ENCODE results near the gene KRT35. TPM values are rescaled to one million over a fixed set of nuclear protein-coding genes. Genes with fewer than 3 reads are reported as not detected.
A peak's percentile ranks its signal among the peaks of the same experiment; 100 is the strongest.

Gene KRT35
- total RNA-seq, 2 experiments from 2014 or later = not detected

GRCh38 chr17:41449008-41449407 is 31.9 kb downstream of the KRT35 start:
- Mint-ChIP-seq H3K27me3 (peaks cover 2% of the 10 kb centered on the region), H3K36me3 (ENCODE audit: low read depth) (no peaks in the 10 kb centered on the region), H3K27ac (no peak overlapping the region), H3K9me3 (ENCODE audit: low read depth) (no peaks in the 10 kb centered on the region), H3K4me3 (no peak overlapping the region), H3K4me1 (no peaks in the 10 kb centered on the region)
- ChIA-PET POLR2A (no interaction called here), CTCF (interaction anchor here (0.6 to 1.2 kb wide), 2 partner anchors 9 to 959 kb away, joined by 3 to 7 read pairs; no protein-coding TSS in a partner anchor)
- intact Hi-C loops (cut with DNase I, micrococcal nuclease) = no loop called here
- ATAC-seq (no peak), DNase-seq (no peak)

- Mint-ChIP-seq H3K9me3 (ENCODE audit: low read depth) (no peaks in the 10 kb centered on the region), H3K27me3 (peaks cover 3% of the 10 kb centered on the region), H3K4me1 (no peaks in the 10 kb centered on the region), H3K36me3 (ENCODE audit: low read depth) (no peaks in the 10 kb centered on the region), H3K4me3 (no peak overlapping the region), H3K27ac (no peak overlapping the region)
- ChIA-PET CTCF (interaction anchor here (0.6 to 1.2 kb wide), 3 partner anchors 9 to 959 kb away, joined by 3 to 7 read pairs (median 3); no protein-coding TSS in a partner anchor), POLR2A (no interaction called here)
- no peak for ATAC-seq
- no peak for DNase-seq
- intact Hi-C loops (cut with DNase I, micrococcal nuclease) = no loop called here
Observed at GRCh38 chr17:41448506-41448905, 32.4 kb downstream of the KRT35 start.

GRCh38 chr17:41446806-41447205 is 34.1 kb downstream of the KRT35 start:
- H3K27me3 Mint-ChIP-seq = peaks cover 5% of the 10 kb centered on the region
- no peak overlapping the region for H3K4me3 Mint-ChIP-seq
- ChIA-PET CTCF (interaction anchor here (1.1 kb wide), 1 partner anchor 14 kb away, joined by 3 read pairs; no protein-coding TSS in a partner anchor), POLR2A (no interaction called here)
- no peak overlapping the region for H3K27ac Mint-ChIP-seq
- H3K4me1 Mint-ChIP-seq = no peaks in the 10 kb centered on the region
- no peaks in the 10 kb centered on the region for H3K9me3 Mint-ChIP-seq (ENCODE audit: low read depth)
- DNase-seq (no peak), ATAC-seq (no peak)
- intact Hi-C loops (cut with DNase I, micrococcal nuclease) = no loop called here
- H3K36me3 Mint-ChIP-seq (ENCODE audit: low read depth) = no peaks in the 10 kb centered on the region

GRCh38 chr17:41444640-41445039 is 36.3 kb downstream of the KRT35 start:
- DNase-seq (no peak), ATAC-seq (no peak)
- Mint-ChIP-seq H3K9me3 (ENCODE audit: low read depth) (no peaks in the 10 kb centered on the region), H3K36me3 (ENCODE audit: low read depth) (no peaks in the 10 kb centered on the region), H3K27me3 (peaks cover 5% of the 10 kb centered on the region), H3K4me1 (no peaks in the 10 kb centered on the region), H3K27ac (no peak overlapping the region), H3K4me3 (no peak overlapping the region)
- POLR2A ChIA-PET = no interaction called here
- CTCF ChIA-PET = interaction anchor here (1.5 kb wide), 1 partner anchor 105 kb away, joined by 5 read pairs; no protein-coding TSS in a partner anchor
- intact Hi-C loops (cut with DNase I, micrococcal nuclease) = no loop called here

GRCh38 chr17:41444186-41444585 is 36.8 kb downstream of the KRT35 start:
- CTCF ChIA-PET = interaction anchor here (1.5 kb wide), 1 partner anchor 105 kb away, joined by 5 read pairs; no protein-coding TSS in a partner anchor

GRCh38 chr17:41442739-41443138 is 38.2 kb downstream of the KRT35 start:
- DNase-seq = no peak
- intact Hi-C loops (cut with DNase I, micrococcal nuclease) = no loop called here
- Mint-ChIP-seq H3K9me3 (ENCODE audit: low read depth) (no peaks in the 10 kb centered on the region), H3K4me1 (no peaks in the 10 kb centered on the region), H3K36me3 (ENCODE audit: low read depth) (no peaks in the 10 kb centered on the region), H3K27me3 (peaks cover 5% of the 10 kb centered on the region), H3K27ac (no peak overlapping the region), H3K4me3 (no peak overlapping the region)
- CTCF ChIA-PET = no interaction called here
- POLR2A ChIA-PET = no interaction called here
- no peak for ATAC-seq

More at GRCh38 chr17:41444186-41444585, 36.8 kb downstream of the KRT35 start:
- POLR2A ChIA-PET = no interaction called here
- H3K27ac Mint-ChIP-seq = no peak overlapping the region
- no peaks in the 10 kb centered on the region for H3K4me1 Mint-ChIP-seq
- intact Hi-C loops (cut with DNase I, micrococcal nuclease) = no loop called here
- ATAC-seq (peak; percentile 16), DNase-seq (no peak)
- H3K36me3 Mint-ChIP-seq (ENCODE audit: low read depth) = no peaks in the 10 kb centered on the region
- no peaks in the 10 kb centered on the region for H3K9me3 Mint-ChIP-seq (ENCODE audit: low read depth)
- H3K4me3 Mint-ChIP-seq = no peak overlapping the region
- peaks cover 5% of the 10 kb centered on the region for H3K27me3 Mint-ChIP-seq

GRCh38 chr17:41440531-41441033 is 40.4 kb downstream of the KRT35 start, which contains the start of gene KRT38:
Gene KRT38 (minus strand): TSS chr17:41440983. CDS start chr17:41440921, 62 bp downstream.
- Mint-ChIP-seq H3K4me1 (no peaks in the 10 kb centered on the region), H3K27ac (no peak within 1 kb of the TSS), H3K9me3 (ENCODE audit: low read depth) (no peaks in the 10 kb centered on the region), H3K36me3 (ENCODE audit: low read depth) (no peaks in the 10 kb centered on the region), H3K27me3 (peaks cover 5% of the 10 kb centered on the region), H3K4me3 (no peak within 1 kb of the TSS)
- ChIA-PET CTCF (interaction anchor here (1.0 kb wide), 1 partner anchor 208 kb away, joined by 3 read pairs; no protein-coding TSS in a partner anchor), POLR2A (no interaction called here)
- intact Hi-C loops (cut with DNase I, micrococcal nuclease) = no loop called here
- ATAC-seq = no peak
- DNase-seq = no peak

- DNase-seq (no peak), ATAC-seq (no peak)
- Mint-ChIP-seq H3K9me3 (ENCODE audit: low read depth) (no peaks in the 10 kb centered on the region), H3K36me3 (ENCODE audit: low read depth) (no peaks in the 10 kb centered on the region), H3K4me3 (no peak overlapping the region), H3K27ac (no peak overlapping the region), H3K4me1 (no peaks in the 10 kb centered on the region), H3K27me3 (peaks cover 4% of the 10 kb centered on the region)
- ChIA-PET POLR2A (no interaction called here), CTCF (interaction anchor here (1.0 kb wide), 1 partner anchor 209 kb away, joined by 3 read pairs; no protein-coding TSS in a partner anchor)
- intact Hi-C loops (cut with DNase I, micrococcal nuclease) = no loop called here
Observed at GRCh38 chr17:41439375-41439774, 41.6 kb downstream of the KRT35 start.

GRCh38 chr17:41437769-41438168 is 43.2 kb downstream of the KRT35 start:
- intact Hi-C loops (cut with DNase I, micrococcal nuclease) = no loop called here
- no peak for DNase-seq
- Mint-ChIP-seq H3K27ac (no peak overlapping the region), H3K4me3 (no peak overlapping the region), H3K9me3 (ENCODE audit: low read depth) (no peaks in the 10 kb centered on the region), H3K27me3 (peaks cover 2% of the 10 kb centered on the region), H3K4me1 (no peaks in the 10 kb centered on the region), H3K36me3 (ENCODE audit: low read depth) (no peaks in the 10 kb centered on the region)
- no peak for ATAC-seq
- POLR2A ChIA-PET = no interaction called here
- CTCF ChIA-PET = no interaction called here

GRCh38 chr17:41437254-41437653 is 43.7 kb downstream of the KRT35 start:
- Mint-ChIP-seq H3K4me3 (no peak overlapping the region), H3K36me3 (ENCODE audit: low read depth) (no peaks in the 10 kb centered on the region), H3K27me3 (peaks cover 2% of the 10 kb centered on the region), H3K4me1 (no peaks in the 10 kb centered on the region), H3K9me3 (ENCODE audit: low read depth) (no peaks in the 10 kb centered on the region), H3K27ac (no peak overlapping the region)
- intact Hi-C loops (cut with DNase I, micrococcal nuclease) = no loop called here
- ATAC-seq = no peak
- no peak for DNase-seq
- ChIA-PET POLR2A (no interaction called here), CTCF (no interaction called here)

- ATAC-seq = no peak
- CTCF ChIA-PET = interaction anchor here (0.7 to 1.4 kb wide), 3 partner anchors 54 to 114 kb away, joined by 3 to 5 read pairs (median 3); no protein-coding TSS in a partner anchor
- intact Hi-C loops (cut with DNase I, micrococcal nuclease) = no loop called here
Observed at GRCh38 chr17:41434415-41434814, 46.5 kb downstream of the KRT35 start.

GRCh38 chr17:41434005-41434404 is 46.9 kb downstream of the KRT35 start:
- Mint-ChIP-seq H3K4me3 (no peak overlapping the region), H3K9me3 (ENCODE audit: low read depth) (no peaks in the 10 kb centered on the region), H3K27me3 (peaks cover 2% of the 10 kb centered on the region), H3K27ac (no peak overlapping the region), H3K36me3 (ENCODE audit: low read depth) (no peaks in the 10 kb centered on the region), H3K4me1 (no peaks in the 10 kb centered on the region)
- ATAC-seq (no peak), DNase-seq (no peak)
- ChIA-PET POLR2A (no interaction called here), CTCF (interaction anchor here (0.7 to 1.4 kb wide), 2 partner anchors 54 to 62 kb away, joined by 3 to 5 read pairs; no protein-coding TSS in a partner anchor)
- intact Hi-C loops (cut with DNase I, micrococcal nuclease) = no loop called here

More at GRCh38 chr17:41434415-41434814, 46.5 kb downstream of the KRT35 start:
- Mint-ChIP-seq H3K36me3 (ENCODE audit: low read depth) (no peaks in the 10 kb centered on the region), H3K27ac (no peak overlapping the region), H3K27me3 (peaks cover 2% of the 10 kb centered on the region), H3K4me3 (no peak overlapping the region), H3K4me1 (no peaks in the 10 kb centered on the region), H3K9me3 (ENCODE audit: low read depth) (no peaks in the 10 kb centered on the region)
- POLR2A ChIA-PET = no interaction called here
- DNase-seq = no peak

All from activated CD4-positive, alpha-beta T cell treated with anti-CD3 and anti-CD28 coated beads for 36 hours (primary cell).